Measurements from ENCODE around the gene ARHGAP25. TPM values are rescaled to one million over a fixed set of nuclear protein-coding genes. Genes with fewer than 3 reads are reported as not detected.

The ARHGAP25 gene
- total and polyA plus RNA-seq, 2 experiments from 2014 or later, result 1.9 to 2.0 TPM

DNA sequence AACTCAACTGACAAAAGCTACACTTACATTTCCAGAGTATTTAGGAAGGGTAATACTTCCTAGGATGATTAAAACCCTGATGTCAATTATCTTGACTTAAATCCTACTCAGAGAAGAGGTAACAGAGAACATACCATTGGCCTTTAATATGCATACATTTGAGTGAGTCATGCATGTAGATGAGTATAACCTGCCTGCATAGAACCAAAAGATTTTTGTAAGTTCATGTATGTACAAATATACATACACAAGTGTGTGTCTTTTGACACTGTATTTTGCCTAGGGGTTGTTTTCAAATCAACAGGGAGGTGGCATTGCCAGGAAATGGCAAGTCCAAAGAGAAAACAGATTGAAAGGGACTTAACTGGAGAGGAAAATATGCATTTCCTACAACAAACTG is 130.5 kb downstream of the ARHGAP25 start:
- H3K27ac ChIP-seq (ENCODE audit: low read depth), result no peak overlapping the region
- Mint-ChIP-seq H3K27me3 (ENCODE audit: insufficient read depth, low read depth, poor library complexity) (no peaks in the 10 kb centered on the region), H3K4me3 (no peak overlapping the region), H3K4me1 (peaks cover 12% of the 10 kb centered on the region; the same call in 2 of the 3 replicates), H3K36me3 (ENCODE audit: low read depth) (no peaks in the 10 kb centered on the region), H3K27ac (no peak overlapping the region), H3K9me3 (no peaks in the 10 kb centered on the region)
- TF ChIP-seq NANOG (IDR thresholded peaks at IDR 0.05; ENCODE audit: borderline replicate concordance) (no peak), CREB1 (CRISPR knock-in tag; IDR thresholded peaks at IDR 0.05; ENCODE audit: low read depth) (no peak), POLR2AphosphoS5 (IDR thresholded peaks at IDR 0.05; ENCODE audit: low read depth) (no peak), EZH2phosphoT487 (IDR thresholded peaks at IDR 0.05; ENCODE audit: unreplicated experiment) (no peak), JUNB (IDR thresholded peaks at IDR 0.05; ENCODE audit: unreplicated experiment) (no peak), ZNF114 (CRISPR knock-in tag; IDR thresholded peaks at IDR 0.05) (no peak), ZNF331 (CRISPR knock-in tag; IDR thresholded peaks at IDR 0.05; ENCODE audit: low read depth) (no peak), STAT1 (IDR thresholded peaks at IDR 0.05; ENCODE audit: unreplicated experiment) (no peak)
- TF ChIP-seq, protein P1, sequence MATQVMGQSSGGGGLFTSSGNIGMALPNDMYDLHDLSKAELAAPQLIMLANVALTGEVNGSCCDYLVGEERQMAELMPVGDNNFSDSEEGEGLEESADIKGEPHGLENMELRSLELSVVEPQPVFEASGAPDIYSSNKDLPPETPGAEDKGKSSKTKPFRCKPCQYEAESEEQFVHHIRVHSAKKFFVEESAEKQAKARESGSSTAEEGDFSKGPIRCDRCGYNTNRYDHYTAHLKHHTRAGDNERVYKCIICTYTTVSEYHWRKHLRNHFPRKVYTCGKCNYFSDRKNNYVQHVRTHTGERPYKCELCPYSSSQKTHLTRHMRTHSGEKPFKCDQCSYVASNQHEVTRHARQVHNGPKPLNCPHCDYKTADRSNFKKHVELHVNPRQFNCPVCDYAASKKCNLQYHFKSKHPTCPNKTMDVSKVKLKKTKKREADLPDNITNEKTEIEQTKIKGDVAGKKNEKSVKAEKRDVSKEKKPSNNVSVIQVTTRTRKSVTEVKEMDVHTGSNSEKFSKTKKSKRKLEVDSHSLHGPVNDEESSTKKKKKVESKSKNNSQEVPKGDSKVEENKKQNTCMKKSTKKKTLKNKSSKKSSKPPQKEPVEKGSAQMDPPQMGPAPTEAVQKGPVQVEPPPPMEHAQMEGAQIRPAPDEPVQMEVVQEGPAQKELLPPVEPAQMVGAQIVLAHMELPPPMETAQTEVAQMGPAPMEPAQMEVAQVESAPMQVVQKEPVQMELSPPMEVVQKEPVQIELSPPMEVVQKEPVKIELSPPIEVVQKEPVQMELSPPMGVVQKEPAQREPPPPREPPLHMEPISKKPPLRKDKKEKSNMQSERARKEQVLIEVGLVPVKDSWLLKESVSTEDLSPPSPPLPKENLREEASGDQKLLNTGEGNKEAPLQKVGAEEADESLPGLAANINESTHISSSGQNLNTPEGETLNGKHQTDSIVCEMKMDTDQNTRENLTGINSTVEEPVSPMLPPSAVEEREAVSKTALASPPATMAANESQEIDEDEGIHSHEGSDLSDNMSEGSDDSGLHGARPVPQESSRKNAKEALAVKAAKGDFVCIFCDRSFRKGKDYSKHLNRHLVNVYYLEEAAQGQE (IDR thresholded peaks at IDR 0.05; ENCODE audit: unreplicated experiment), result no peak
- TF ChIP-seq, protein P2, sequence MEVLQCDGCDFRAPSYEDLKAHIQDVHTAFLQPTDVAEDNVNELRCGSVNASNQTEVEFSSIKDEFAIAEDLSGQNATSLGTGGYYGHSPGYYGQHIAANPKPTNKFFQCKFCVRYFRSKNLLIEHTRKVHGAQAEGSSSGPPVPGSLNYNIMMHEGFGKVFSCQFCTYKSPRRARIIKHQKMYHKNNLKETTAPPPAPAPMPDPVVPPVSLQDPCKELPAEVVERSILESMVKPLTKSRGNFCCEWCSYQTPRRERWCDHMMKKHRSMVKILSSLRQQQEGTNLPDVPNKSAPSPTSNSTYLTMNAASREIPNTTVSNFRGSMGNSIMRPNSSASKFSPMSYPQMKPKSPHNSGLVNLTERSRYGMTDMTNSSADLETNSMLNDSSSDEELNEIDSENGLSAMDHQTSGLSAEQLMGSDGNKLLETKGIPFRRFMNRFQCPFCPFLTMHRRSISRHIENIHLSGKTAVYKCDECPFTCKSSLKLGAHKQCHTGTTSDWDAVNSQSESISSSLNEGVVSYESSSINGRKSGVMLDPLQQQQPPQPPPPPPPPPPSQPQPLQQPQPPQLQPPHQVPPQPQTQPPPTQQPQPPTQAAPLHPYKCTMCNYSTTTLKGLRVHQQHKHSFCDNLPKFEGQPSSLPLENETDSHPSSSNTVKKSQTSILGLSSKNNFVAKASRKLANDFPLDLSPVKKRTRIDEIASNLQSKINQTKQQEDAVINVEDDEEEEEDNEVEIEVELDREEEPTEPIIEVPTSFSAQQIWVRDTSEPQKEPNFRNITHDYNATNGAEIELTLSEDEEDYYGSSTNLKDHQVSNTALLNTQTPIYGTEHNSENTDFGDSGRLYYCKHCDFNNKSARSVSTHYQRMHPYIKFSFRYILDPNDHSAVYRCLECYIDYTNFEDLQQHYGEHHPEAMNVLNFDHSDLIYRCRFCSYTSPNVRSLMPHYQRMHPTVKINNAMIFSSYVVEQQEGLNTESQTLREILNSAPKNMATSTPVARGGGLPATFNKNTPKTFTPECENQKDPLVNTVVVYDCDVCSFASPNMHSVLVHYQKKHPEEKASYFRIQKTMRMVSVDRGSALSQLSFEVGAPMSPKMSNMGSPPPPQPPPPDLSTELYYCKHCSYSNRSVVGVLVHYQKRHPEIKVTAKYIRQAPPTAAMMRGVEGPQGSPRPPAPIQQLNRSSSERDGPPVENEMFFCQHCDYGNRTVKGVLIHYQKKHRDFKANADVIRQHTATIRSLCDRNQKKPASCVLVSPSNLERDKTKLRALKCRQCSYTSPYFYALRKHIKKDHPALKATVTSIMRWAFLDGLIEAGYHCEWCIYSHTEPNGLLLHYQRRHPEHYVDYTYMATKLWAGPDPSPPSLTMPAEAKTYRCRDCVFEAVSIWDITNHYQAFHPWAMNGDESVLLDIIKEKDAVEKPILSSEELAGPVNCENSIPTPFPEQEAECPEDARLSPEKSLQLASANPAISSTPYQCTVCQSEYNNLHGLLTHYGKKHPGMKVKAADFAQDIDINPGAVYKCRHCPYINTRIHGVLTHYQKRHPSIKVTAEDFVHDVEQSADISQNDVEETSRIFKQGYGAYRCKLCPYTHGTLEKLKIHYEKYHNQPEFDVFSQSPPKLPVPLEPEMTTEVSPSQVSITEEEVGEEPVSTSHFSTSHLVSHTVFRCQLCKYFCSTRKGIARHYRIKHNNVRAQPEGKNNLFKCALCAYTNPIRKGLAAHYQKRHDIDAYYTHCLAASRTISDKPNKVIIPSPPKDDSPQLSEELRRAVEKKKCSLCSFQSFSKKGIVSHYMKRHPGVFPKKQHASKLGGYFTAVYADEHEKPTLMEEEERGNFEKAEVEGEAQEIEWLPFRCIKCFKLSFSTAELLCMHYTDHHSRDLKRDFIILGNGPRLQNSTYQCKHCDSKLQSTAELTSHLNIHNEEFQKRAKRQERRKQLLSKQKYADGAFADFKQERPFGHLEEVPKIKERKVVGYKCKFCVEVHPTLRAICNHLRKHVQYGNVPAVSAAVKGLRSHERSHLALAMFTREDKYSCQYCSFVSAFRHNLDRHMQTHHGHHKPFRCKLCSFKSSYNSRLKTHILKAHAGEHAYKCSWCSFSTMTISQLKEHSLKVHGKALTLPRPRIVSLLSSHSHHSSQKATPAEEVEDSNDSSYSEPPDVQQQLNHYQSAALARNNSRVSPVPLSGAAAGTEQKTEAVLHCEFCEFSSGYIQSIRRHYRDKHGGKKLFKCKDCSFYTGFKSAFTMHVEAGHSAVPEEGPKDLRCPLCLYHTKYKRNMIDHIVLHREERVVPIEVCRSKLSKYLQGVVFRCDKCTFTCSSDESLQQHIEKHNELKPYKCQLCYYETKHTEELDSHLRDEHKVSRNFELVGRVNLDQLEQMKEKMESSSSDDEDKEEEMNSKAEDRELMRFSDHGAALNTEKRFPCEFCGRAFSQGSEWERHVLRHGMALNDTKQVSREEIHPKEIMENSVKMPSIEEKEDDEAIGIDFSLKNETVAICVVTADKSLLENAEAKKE (CRISPR knock-in tag; IDR thresholded peaks at IDR 0.05), result no peak
- TF ChIP-seq, protein P3, sequence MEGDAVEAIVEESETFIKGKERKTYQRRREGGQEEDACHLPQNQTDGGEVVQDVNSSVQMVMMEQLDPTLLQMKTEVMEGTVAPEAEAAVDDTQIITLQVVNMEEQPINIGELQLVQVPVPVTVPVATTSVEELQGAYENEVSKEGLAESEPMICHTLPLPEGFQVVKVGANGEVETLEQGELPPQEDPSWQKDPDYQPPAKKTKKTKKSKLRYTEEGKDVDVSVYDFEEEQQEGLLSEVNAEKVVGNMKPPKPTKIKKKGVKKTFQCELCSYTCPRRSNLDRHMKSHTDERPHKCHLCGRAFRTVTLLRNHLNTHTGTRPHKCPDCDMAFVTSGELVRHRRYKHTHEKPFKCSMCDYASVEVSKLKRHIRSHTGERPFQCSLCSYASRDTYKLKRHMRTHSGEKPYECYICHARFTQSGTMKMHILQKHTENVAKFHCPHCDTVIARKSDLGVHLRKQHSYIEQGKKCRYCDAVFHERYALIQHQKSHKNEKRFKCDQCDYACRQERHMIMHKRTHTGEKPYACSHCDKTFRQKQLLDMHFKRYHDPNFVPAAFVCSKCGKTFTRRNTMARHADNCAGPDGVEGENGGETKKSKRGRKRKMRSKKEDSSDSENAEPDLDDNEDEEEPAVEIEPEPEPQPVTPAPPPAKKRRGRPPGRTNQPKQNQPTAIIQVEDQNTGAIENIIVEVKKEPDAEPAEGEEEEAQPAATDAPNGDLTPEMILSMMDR (conservative IDR thresholded peaks at IDR 0.05; ENCODE audit: low read depth in 2 of 2), result no peak
- no peaks in the 10 kb centered on the region for H4K20me1 ChIP-seq (replicated peaks; ENCODE audit: insufficient read depth)
- no peaks in the 10 kb centered on the region for H3K36me3 ChIP-seq (ENCODE audit: insufficient read depth)
- H3K4me3 ChIP-seq, result no peak overlapping the region
- H3K27me3 ChIP-seq (ENCODE audit: insufficient read depth), result no peaks in the 10 kb centered on the region
- H3K4me1 ChIP-seq (ENCODE audit: insufficient read depth), result peaks cover 14% of the 10 kb centered on the region
- H3K79me2 ChIP-seq (replicated peaks; ENCODE audit: insufficient read depth), result no peaks in the 10 kb centered on the region
- H3K9me2 ChIP-seq (ENCODE audit: insufficient read depth), result peaks cover 22% of the 10 kb centered on the region
- no peak for ATAC-seq
- no peaks in the 10 kb centered on the region for H3F3A ChIP-seq (replicated peaks; ENCODE audit: low read depth)
- no peak overlapping the region for H3K4me2 ChIP-seq
- H2AFZ ChIP-seq, result no peak overlapping the region
- DNase-seq (ENCODE audit: low spot score), result no peak
